ENCODE measurements around the gene KRT24. TPM values are rescaled to one million over a fixed set of nuclear protein-coding genes. Genes with fewer than 3 reads are reported as not detected.

The KRT24 gene
- total RNA-seq, 2 experiments from 2014 or later: not detected

DNA sequence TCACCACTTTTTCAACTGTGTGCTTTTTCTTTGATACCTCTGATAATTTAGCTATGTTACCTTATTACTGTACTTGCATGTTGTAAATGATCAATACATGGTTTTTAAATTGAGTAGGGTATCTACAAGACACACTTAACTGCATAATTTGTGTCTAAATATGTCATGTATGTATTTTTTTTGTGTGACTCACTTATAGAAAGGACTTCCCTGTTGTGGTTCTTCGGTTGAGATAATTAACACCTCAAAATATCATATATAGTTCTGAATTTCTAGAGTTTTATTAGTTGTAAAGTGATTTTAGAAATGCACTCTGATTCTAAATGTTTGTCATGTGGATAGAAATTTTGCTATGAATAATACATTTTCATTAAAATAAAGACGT is 24.0 kb downstream of the KRT24 start:
- Mint-ChIP-seq H3K27ac (no peak overlapping the region), H3K9me3 (no peaks in the 10 kb centered on the region), H3K36me3 (ENCODE audit: low read depth) (no peaks in the 10 kb centered on the region), H3K4me1 (ENCODE audit: low read depth) (no peaks in the 10 kb centered on the region), H3K4me3 (no peak overlapping the region), H3K27me3 (peaks cover 68% of the 10 kb centered on the region)
- Histone ChIP-seq H3K9me3 (ENCODE audit: control insufficient read depth in 1 of 2, insufficient read depth in 1 of 2, low read length in 2 of 2) (no peaks in the 10 kb centered on the region), H3K4me1 (ENCODE audit: insufficient read depth, low read length) (no peaks in the 10 kb centered on the region), H3K27ac (ENCODE audit: low read depth in 1 of 2, low read length in 2 of 2) (no peak overlapping the region), H3K27me3 (ENCODE audit: control insufficient read depth in 1 of 2, insufficient read depth in 2 of 2, low read length in 2 of 2) (peaks cover 5 to 14% of the 10 kb centered on the region in 2 experiments), H3K36me3 (ENCODE audit: insufficient read depth, low read length) (no peaks in the 10 kb centered on the region), H3K4me3 (ENCODE audit: low read length) (no peak overlapping the region)
- ChIA-PET POLR2A (no interaction called here), CTCF (no interaction called here)
- DNase-seq (no peak), ATAC-seq (ENCODE audit: poor library complexity) (no peak)
- intact Hi-C loops (cut with DNase I, micrococcal nuclease): no loop called here
- TF ChIP-seq, protein P1, sequence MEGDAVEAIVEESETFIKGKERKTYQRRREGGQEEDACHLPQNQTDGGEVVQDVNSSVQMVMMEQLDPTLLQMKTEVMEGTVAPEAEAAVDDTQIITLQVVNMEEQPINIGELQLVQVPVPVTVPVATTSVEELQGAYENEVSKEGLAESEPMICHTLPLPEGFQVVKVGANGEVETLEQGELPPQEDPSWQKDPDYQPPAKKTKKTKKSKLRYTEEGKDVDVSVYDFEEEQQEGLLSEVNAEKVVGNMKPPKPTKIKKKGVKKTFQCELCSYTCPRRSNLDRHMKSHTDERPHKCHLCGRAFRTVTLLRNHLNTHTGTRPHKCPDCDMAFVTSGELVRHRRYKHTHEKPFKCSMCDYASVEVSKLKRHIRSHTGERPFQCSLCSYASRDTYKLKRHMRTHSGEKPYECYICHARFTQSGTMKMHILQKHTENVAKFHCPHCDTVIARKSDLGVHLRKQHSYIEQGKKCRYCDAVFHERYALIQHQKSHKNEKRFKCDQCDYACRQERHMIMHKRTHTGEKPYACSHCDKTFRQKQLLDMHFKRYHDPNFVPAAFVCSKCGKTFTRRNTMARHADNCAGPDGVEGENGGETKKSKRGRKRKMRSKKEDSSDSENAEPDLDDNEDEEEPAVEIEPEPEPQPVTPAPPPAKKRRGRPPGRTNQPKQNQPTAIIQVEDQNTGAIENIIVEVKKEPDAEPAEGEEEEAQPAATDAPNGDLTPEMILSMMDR (IDR thresholded peaks at IDR 0.05): no peak

DNA sequence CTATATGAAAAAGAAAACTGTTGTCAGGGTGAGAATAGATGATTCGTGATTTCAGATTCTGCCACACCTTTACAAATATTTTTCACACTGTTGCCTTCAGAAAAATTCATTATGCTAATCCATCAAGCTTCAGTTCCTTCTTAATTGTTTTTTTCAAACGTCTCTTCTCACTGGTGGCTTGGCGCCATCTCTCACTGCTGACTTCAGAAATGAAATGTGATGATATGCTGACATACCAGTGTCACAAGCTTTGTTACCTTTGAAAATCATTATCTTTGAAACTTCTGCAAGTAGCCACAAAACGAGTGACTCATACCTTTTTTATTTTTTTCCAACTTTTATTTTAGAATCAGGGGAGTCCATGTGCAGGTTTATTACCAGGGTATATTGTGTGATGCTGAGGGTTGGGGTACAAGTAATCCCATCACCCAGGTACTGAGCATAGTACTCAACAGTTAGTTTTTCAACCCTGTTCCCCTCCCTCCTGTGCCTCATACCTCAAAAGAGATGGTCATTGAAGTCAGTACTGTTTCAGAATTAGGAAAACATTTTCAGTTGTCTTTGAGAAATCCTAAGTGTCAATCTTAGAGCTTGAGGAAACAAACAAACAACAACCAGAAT is 24.5 kb downstream of the KRT24 start:
- peak; percentile 26 for ATAC-seq (ENCODE audit: poor library complexity)
- intact Hi-C loops (cut with DNase I, micrococcal nuclease): no loop called here
- no peak overlapping the region for H3K4me3 Mint-ChIP-seq
- Histone ChIP-seq H3K4me1 (ENCODE audit: insufficient read depth, low read length) (no peaks in the 10 kb centered on the region), H3K36me3 (ENCODE audit: insufficient read depth, low read length) (no peaks in the 10 kb centered on the region), H3K4me3 (ENCODE audit: low read length) (no peak overlapping the region), H3K27me3 (ENCODE audit: control insufficient read depth in 1 of 2, insufficient read depth in 2 of 2, low read length in 2 of 2) (peaks cover 4 to 14% of the 10 kb centered on the region in 2 experiments), H3K9me3 (ENCODE audit: control insufficient read depth in 1 of 2, insufficient read depth in 1 of 2, low read length in 2 of 2) (no peaks in the 10 kb centered on the region), H3K27ac (ENCODE audit: low read depth in 1 of 2, low read length in 2 of 2) (no peak overlapping the region)
- peak in 1 of 14 experiments; percentile 10 for DNase-seq
- H3K4me1 Mint-ChIP-seq (ENCODE audit: low read depth): no peaks in the 10 kb centered on the region
- TF ChIP-seq, protein P1 (IDR thresholded peaks at IDR 0.05): no peak
- no peaks in the 10 kb centered on the region for H3K36me3 Mint-ChIP-seq (ENCODE audit: low read depth)
- H3K9me3 Mint-ChIP-seq: no peaks in the 10 kb centered on the region
- ChIA-PET CTCF (no interaction called here), POLR2A (no interaction called here)
- no peak overlapping the region for H3K27ac Mint-ChIP-seq
- peaks cover 70% of the 10 kb centered on the region for H3K27me3 Mint-ChIP-seq

DNA sequence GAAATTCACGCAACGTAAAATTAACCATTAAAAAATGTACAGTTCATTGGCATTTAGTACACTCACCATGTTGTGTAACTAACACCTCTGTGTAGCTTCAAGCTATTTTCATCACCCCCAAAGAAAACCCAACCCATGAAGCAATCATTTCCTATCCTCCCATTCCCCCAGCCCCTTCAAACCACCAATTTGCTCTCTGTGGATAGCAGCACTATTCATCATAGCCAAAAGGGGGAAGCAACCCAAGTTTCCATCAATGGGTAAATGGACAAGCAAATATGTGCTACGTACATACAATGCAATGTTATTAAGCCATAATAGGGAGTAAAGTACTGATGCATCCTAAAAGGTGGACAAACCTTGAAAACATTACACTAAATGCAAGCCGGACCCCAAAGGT is 27.6 kb downstream of the KRT24 start:
- Histone ChIP-seq H3K9me3 (ENCODE audit: control insufficient read depth in 1 of 2, insufficient read depth in 1 of 2, low read length in 2 of 2) (no peaks in the 10 kb centered on the region), H3K4me3 (ENCODE audit: low read length) (no peak overlapping the region), H3K27me3 (ENCODE audit: control insufficient read depth in 1 of 2, insufficient read depth in 2 of 2, low read length in 2 of 2) (peaks cover 4 to 12% of the 10 kb centered on the region in 2 experiments), H3K4me1 (ENCODE audit: insufficient read depth, low read length) (no peaks in the 10 kb centered on the region), H3K27ac (ENCODE audit: low read depth in 1 of 2, low read length in 2 of 2) (no peak overlapping the region), H3K36me3 (ENCODE audit: insufficient read depth, low read length) (no peaks in the 10 kb centered on the region)
- intact Hi-C loops (cut with DNase I, micrococcal nuclease): no loop called here
- CTCF ChIA-PET: no interaction called here
- Mint-ChIP-seq H3K4me3 (no peak overlapping the region), H3K4me1 (ENCODE audit: low read depth) (no peaks in the 10 kb centered on the region), H3K9me3 (no peaks in the 10 kb centered on the region), H3K27me3 (peaks cover 54% of the 10 kb centered on the region), H3K36me3 (ENCODE audit: low read depth) (no peaks in the 10 kb centered on the region), H3K27ac (no peak overlapping the region)
- DNase-seq (no peak), ATAC-seq (ENCODE audit: poor library complexity) (no peak)
- TF ChIP-seq, protein P1 (IDR thresholded peaks at IDR 0.05): no peak
- POLR2A ChIA-PET: no interaction called here
